SK-N-SH (cell line): Measurements from ENCODE around the gene CHD1. TPM values are rescaled to one million over a fixed set of nuclear protein-coding genes. Genes with fewer than 3 reads are reported as not detected.

Source experiments
- CTCF ChIA-PET: fragments of 300-600, 350-600 bp; formaldehyde crosslinking; extraction: SDS; loops from one replicate; lab custom pipeline; 2021; lab: Yijun Ruan, JAX
- POLR2A ChIA-PET: fragments of 350-600 bp; sonication (Branson Sonifier 250); formaldehyde crosslinking; extraction: SDS; loops from one replicate; lab custom pipeline; 2020; ENCODE audit warnings: antibody characterized with exemption, inconsistent platforms; lab: Yijun Ruan, JAX
- DNase-seq: peaks from one replicate; pipeline ENCODE4 v3.0.0; 2012
- H2AFZ ChIP-seq: fragments of 200-600 bp; sonication (generic); 2 replicates; pipeline ENCODE4 v1.8.1; 2016; ENCODE audit warnings: antibody characterized with exemption, mild to moderate bottlenecking, low read depth
- H3F3A ChIP-seq: fragments of 200-600 bp; sonication (generic); replicated peaks from 2 replicates; pipeline ENCODE3; 2016; ENCODE audit warnings: antibody characterized with exemption, mild to moderate bottlenecking; ENCODE audit not compliant: insufficient read depth
- H3K27ac ChIP-seq, 2 experiments: fragments of 200-500 bp in 1 of 2; fragments of 200-600 bp in 1 of 2; sonication (Bioruptor generic) in 1 of 2; sonication (generic), shearing (Covaris generic) in 1 of 2; 2 replicates each; pipeline versions ENCODE4 v1.5.1 to v1.6.1; 2014 to 2016; ENCODE audit warnings: low read depth in 2 of 2, inconsistent platforms in 1 of 2, low read length in 1 of 2, mild to moderate bottlenecking in 1 of 2, mixed read lengths in 1 of 2
- H3K27me3 ChIP-seq: fragments of 200-600 bp; sonication (generic), shearing (Covaris generic); 2 replicates; pipeline ENCODE4 v1.6.1; 2016; ENCODE audit warnings: mixed run types; ENCODE audit not compliant: insufficient read depth
- H3K36me3 ChIP-seq, 2 experiments: fragments of 200-500 bp in 1 of 2; fragments of 200-600 bp in 1 of 2; sonication (Bioruptor generic) in 1 of 2; sonication (generic) in 1 of 2; replicated peaks in 1 of 2; 2 replicates each; pipeline versions ENCODE3 to v1.5.1; 2014 to 2016; ENCODE audit warnings: low read length in 1 of 2, mild to moderate bottlenecking in 1 of 2; ENCODE audit not compliant: insufficient read depth in 2 of 2, control insufficient read depth in 1 of 2
- H3K4me1 ChIP-seq, 2 experiments: fragments of 200-500 bp in 1 of 2; fragments of 200-600 bp in 1 of 2; sonication (Bioruptor generic) in 1 of 2; sonication (generic), shearing (Covaris generic) in 1 of 2; 2 replicates each; pipeline versions ENCODE4 v1.5.1 to v1.6.1; 2014 to 2016; ENCODE audit warnings: low read depth in 1 of 2, low read length in 1 of 2, mixed run types in 1 of 2; ENCODE audit not compliant: insufficient read depth in 2 of 2, control insufficient read depth in 1 of 2
- H3K4me2 ChIP-seq: fragments of 200-600 bp; sonication (generic), shearing (Covaris generic); 2 replicates; pipeline ENCODE4 v1.6.1; 2017; ENCODE audit warnings: mixed run types
- H3K4me3 ChIP-seq, 2 experiments: fragments of 200-500 bp in 1 of 2; fragments of 200-600 bp in 1 of 2; sonication (Bioruptor generic) in 1 of 2; sonication (generic), shearing (Covaris generic) in 1 of 2; 2 replicates each; pipeline versions ENCODE4 v1.5.1 to v1.8.1; 2014 to 2016; ENCODE audit warnings: low read depth in 2 of 2, inconsistent platforms in 1 of 2, low read length in 1 of 2, mild to moderate bottlenecking in 1 of 2, mixed read lengths in 1 of 2, moderate library complexity in 1 of 2
- H3K79me2 ChIP-seq: fragments of 200-600 bp; sonication (generic); 2 replicates; pipeline ENCODE4 v1.8.1; 2017; ENCODE audit warnings: mild to moderate bottlenecking; ENCODE audit not compliant: insufficient read depth
- H3K9ac ChIP-seq: fragments of 200-600 bp; sonication (generic); 2 replicates; pipeline ENCODE4 v1.6.1; 2017; ENCODE audit warnings: mixed run types
- H3K9me2 ChIP-seq: fragments of 200-600 bp; sonication (generic); 2 replicates; pipeline ENCODE4 v1.6.1; 2017; ENCODE audit warnings: mixed run types
- H3K9me3 ChIP-seq: fragments of 200-600 bp; sonication (generic); 2 replicates; pipeline ENCODE4 v1.6.1; 2017; ENCODE audit warnings: mixed run types, mild to moderate bottlenecking, moderate library complexity
- H4K20me1 ChIP-seq: fragments of 200-600 bp; sonication (generic); 2 replicates; pipeline ENCODE4 v1.6.1; 2017; ENCODE audit warnings: mild to moderate bottlenecking, mixed run types; ENCODE audit not compliant: insufficient read depth
- CHD2 ChIP-seq: fragments of 150-350 bp; IDR thresholded peaks from 2 replicates; pipeline ENCODE4 v1.6.1; 2018; ENCODE audit warnings: low read length; ENCODE audit not compliant: partially characterized antibody
- ELF1 ChIP-seq: IDR thresholded peaks from 2 replicates; pipeline ENCODE4 v1.4.0; 2012
- EP300 ChIP-seq, 2 experiments: IDR thresholded peaks; 2 replicates each; pipeline versions ENCODE4 v1.4.0 to v1.6.1; 2012; ENCODE audit warnings: borderline replicate concordance in 1 of 2, low read depth in 1 of 2, low read length in 1 of 2
- GABPA ChIP-seq: IDR thresholded peaks from 2 replicates; pipeline ENCODE4 v1.4.0; 2012; ENCODE audit warnings: low read depth, mild to moderate bottlenecking
- NFIC ChIP-seq: IDR thresholded peaks from 2 replicates; pipeline ENCODE4 v1.4.0; 2012; ENCODE audit warnings: borderline replicate concordance
- NRF1 ChIP-seq: IDR thresholded peaks from 2 replicates; pipeline ENCODE4 v1.6.1; 2012; ENCODE audit warnings: low read depth, mild to moderate bottlenecking, low read length
- RAD21 ChIP-seq: IDR thresholded peaks from 2 replicates; pipeline ENCODE4 v1.6.1; 2012; ENCODE audit warnings: mild to moderate bottlenecking, low read length
- SIN3A ChIP-seq: IDR thresholded peaks from 2 replicates; pipeline ENCODE4 v1.6.1; 2012; ENCODE audit warnings: low read depth, mild to moderate bottlenecking, low read length, moderate library complexity, borderline replicate concordance
- TAF1 ChIP-seq: IDR thresholded peaks from 2 replicates; pipeline ENCODE4 v1.6.1; 2012; ENCODE audit warnings: low read depth, mild to moderate bottlenecking, low read length, moderate library complexity, borderline replicate concordance
- TCF12 ChIP-seq: IDR thresholded peaks from 2 replicates; pipeline ENCODE4 v1.4.0; 2012
- TEAD4 ChIP-seq: IDR thresholded peaks from 2 replicates; pipeline ENCODE4 v1.4.0; 2012; ENCODE audit warnings: mild to moderate bottlenecking, borderline replicate concordance; ENCODE audit not compliant: insufficient read depth
- YY1 ChIP-seq: IDR thresholded peaks from 2 replicates; pipeline ENCODE4 v1.4.0; 2012; ENCODE audit warnings: low read depth, mild to moderate bottlenecking
- WGBS: methylation state at CpG from one replicate; pipeline ENCODE4 v1.1.6; 2017; ENCODE audit warnings: low lambda C conversion rate; 5-methylcytosine and 5-hydroxymethylcytosine counted together
- polyA plus RNA-seq, 3 experiments: library from polyadenylated mRNA; depleted of rRNA; stranded (reverse); fragments of >200 nt; gene quantifications; 2 replicates each; pipeline ENCODE4 v1.2.3, GENCODE V29; 2012
- TF ChIP-seq, protein P1 (sequence below): IDR thresholded peaks from 2 replicates; pipeline ENCODE4 v1.6.1; 2012; ENCODE audit warnings: mild to moderate bottlenecking, low read depth, low read length, moderate library complexity
- TF ChIP-seq, protein P2 (sequence below): fragments of 200-600 bp; sonication (generic); IDR thresholded peaks from 2 replicates; pipeline ENCODE4 v1.6.1; 2017; ENCODE audit warnings: antibody characterized with exemption, mild to moderate bottlenecking, moderate library complexity
- TF ChIP-seq, protein P3 (sequence below): IDR thresholded peaks from 2 replicates; pipeline ENCODE4 v1.4.0; 2012; ENCODE audit warnings: low read depth, borderline replicate concordance

The CHD1 gene
- polyA plus RNA-seq, 1 of the 3 experiments (the other 2 are of a cell fraction), result 12.4 TPM

DNA sequence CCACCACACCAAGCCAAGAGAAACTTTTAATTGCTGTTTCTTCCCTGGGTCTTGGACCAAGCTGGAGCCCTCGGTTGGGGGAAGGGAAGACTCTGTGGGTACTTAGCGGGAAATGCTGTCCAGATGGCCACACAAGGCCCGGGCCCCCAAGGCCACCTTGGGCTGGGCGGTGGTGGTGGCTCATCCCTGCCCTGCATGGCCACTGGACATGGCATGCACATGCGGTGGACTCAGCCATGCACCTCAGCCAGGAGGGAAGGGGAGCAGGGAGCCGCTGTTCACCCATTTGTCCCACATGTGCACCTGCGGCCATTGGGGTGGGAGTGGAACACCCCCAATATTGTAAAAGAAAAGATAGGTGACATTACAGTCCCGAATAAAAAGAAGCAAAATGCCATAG is 82.9 kb downstream of the CHD1 start:
- no peaks in the 10 kb centered on the region for H3K27me3 ChIP-seq
- ChIA-PET CTCF (interaction anchor here (1.1 to 1.4 kb wide), 2 partner anchors 8 to 77 kb away, joined by 3 to 4 read pairs; no protein-coding TSS in a partner anchor), POLR2A (no interaction called here)
- no peaks in the 10 kb centered on the region for H3K9me2 ChIP-seq
- H3K9ac ChIP-seq, result no peak overlapping the region
- WGBS, result 86% methylated on average over 4 of the region's 8 CpGs
- H3K4me3 ChIP-seq, result no peak overlapping the region
- peaks cover 13% of the 10 kb centered on the region for H3F3A ChIP-seq
- H2AFZ ChIP-seq, result no peak overlapping the region
- H3K36me3 ChIP-seq, result no peaks in the 10 kb centered on the region
- no peaks in the 10 kb centered on the region for H3K4me1 ChIP-seq
- no peaks in the 10 kb centered on the region for H4K20me1 ChIP-seq
- H3K27ac ChIP-seq, result no peak overlapping the region
- no peak for DNase-seq
- no peak overlapping the region for H3K4me2 ChIP-seq
- H3K9me3 ChIP-seq, result no peaks in the 10 kb centered on the region
- H3K79me2 ChIP-seq, result no peaks in the 10 kb centered on the region
- TF ChIP-seq NFIC (no peak), ELF1 (no peak), NRF1 (no peak), GABPA (no peak), TCF12 (no peak), CHD2 (no peak), SIN3A (no peak)
- TF ChIP-seq, protein P1, sequence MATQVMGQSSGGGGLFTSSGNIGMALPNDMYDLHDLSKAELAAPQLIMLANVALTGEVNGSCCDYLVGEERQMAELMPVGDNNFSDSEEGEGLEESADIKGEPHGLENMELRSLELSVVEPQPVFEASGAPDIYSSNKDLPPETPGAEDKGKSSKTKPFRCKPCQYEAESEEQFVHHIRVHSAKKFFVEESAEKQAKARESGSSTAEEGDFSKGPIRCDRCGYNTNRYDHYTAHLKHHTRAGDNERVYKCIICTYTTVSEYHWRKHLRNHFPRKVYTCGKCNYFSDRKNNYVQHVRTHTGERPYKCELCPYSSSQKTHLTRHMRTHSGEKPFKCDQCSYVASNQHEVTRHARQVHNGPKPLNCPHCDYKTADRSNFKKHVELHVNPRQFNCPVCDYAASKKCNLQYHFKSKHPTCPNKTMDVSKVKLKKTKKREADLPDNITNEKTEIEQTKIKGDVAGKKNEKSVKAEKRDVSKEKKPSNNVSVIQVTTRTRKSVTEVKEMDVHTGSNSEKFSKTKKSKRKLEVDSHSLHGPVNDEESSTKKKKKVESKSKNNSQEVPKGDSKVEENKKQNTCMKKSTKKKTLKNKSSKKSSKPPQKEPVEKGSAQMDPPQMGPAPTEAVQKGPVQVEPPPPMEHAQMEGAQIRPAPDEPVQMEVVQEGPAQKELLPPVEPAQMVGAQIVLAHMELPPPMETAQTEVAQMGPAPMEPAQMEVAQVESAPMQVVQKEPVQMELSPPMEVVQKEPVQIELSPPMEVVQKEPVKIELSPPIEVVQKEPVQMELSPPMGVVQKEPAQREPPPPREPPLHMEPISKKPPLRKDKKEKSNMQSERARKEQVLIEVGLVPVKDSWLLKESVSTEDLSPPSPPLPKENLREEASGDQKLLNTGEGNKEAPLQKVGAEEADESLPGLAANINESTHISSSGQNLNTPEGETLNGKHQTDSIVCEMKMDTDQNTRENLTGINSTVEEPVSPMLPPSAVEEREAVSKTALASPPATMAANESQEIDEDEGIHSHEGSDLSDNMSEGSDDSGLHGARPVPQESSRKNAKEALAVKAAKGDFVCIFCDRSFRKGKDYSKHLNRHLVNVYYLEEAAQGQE, result no peak
- TF ChIP-seq, protein P2, sequence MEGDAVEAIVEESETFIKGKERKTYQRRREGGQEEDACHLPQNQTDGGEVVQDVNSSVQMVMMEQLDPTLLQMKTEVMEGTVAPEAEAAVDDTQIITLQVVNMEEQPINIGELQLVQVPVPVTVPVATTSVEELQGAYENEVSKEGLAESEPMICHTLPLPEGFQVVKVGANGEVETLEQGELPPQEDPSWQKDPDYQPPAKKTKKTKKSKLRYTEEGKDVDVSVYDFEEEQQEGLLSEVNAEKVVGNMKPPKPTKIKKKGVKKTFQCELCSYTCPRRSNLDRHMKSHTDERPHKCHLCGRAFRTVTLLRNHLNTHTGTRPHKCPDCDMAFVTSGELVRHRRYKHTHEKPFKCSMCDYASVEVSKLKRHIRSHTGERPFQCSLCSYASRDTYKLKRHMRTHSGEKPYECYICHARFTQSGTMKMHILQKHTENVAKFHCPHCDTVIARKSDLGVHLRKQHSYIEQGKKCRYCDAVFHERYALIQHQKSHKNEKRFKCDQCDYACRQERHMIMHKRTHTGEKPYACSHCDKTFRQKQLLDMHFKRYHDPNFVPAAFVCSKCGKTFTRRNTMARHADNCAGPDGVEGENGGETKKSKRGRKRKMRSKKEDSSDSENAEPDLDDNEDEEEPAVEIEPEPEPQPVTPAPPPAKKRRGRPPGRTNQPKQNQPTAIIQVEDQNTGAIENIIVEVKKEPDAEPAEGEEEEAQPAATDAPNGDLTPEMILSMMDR, result no peak
- TF ChIP-seq, protein P3, sequence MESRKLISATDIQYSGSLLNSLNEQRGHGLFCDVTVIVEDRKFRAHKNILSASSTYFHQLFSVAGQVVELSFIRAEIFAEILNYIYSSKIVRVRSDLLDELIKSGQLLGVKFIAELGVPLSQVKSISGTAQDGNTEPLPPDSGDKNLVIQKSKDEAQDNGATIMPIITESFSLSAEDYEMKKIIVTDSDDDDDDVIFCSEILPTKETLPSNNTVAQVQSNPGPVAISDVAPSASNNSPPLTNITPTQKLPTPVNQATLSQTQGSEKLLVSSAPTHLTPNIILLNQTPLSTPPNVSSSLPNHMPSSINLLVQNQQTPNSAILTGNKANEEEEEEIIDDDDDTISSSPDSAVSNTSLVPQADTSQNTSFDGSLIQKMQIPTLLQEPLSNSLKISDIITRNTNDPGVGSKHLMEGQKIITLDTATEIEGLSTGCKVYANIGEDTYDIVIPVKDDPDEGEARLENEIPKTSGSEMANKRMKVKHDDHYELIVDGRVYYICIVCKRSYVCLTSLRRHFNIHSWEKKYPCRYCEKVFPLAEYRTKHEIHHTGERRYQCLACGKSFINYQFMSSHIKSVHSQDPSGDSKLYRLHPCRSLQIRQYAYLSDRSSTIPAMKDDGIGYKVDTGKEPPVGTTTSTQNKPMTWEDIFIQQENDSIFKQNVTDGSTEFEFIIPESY, result no peak

DNA sequence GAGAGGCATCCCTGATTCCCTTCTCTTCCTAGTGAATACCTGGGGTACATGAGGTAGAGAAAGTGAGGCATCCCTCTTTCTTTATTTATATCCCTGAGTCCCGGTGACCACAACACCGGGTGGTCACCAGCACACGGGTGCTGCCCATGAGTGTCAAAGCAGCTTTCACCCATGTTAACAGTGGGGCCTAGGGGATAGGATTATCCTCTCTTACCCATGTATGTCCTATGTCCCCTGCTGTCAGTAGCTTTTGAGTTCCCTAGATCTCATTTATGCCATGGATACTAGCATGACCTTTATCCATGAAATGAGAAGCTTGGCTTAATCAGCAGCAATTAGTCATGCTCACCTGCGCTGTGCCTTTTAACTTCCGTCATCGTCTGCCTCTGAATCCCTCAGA is 83.9 kb downstream of the CHD1 start:
- Histone ChIP-seq H3K9ac (no peak overlapping the region), H3K9me3 (no peaks in the 10 kb centered on the region), H3K4me1 (no peaks in the 10 kb centered on the region), H3K27ac (no peak overlapping the region), H3K4me2 (no peak overlapping the region), H2AFZ (no peak overlapping the region), H3K4me3 (no peak overlapping the region), H3K9me2 (no peaks in the 10 kb centered on the region), H4K20me1 (no peaks in the 10 kb centered on the region), H3K27me3 (no peaks in the 10 kb centered on the region), H3F3A (peaks cover 8% of the 10 kb centered on the region), H3K79me2 (no peaks in the 10 kb centered on the region), H3K36me3 (no peaks in the 10 kb centered on the region)
- CTCF ChIA-PET, result interaction anchor here (1.4 kb wide), 1 partner anchor 9 kb away, joined by 4 read pairs; no protein-coding TSS in a partner anchor
- POLR2A ChIA-PET, result no interaction called here
- DNase-seq, result no peak
- no peak for TF ChIP-seq NFIC
- no peak for TF ChIP-seq TEAD4
- TF ChIP-seq TAF1, result no peak
- TF ChIP-seq EP300 (IDR thresholded peaks at IDR 0.05; ENCODE audit: borderline replicate concordance in 1 of 2, low read depth in 1 of 2, low read length in 1 of 2), result no peak
- TF ChIP-seq RAD21, result no peak
- no peak for TF ChIP-seq YY1
- 83% methylated on average over 6 of the region's 6 CpGs for WGBS
